NCI-H1105 treated with DMSO at 0.1 percent for 48 hours (cell line): ENCODE measurements around the gene SLC30A7.

ENCODE experiments used
- DNase-seq: peaks from one replicate; lab custom pipeline; 2025; lab: John Stamatoyannopoulos, UW

SLC30A7 gene

DNA sequence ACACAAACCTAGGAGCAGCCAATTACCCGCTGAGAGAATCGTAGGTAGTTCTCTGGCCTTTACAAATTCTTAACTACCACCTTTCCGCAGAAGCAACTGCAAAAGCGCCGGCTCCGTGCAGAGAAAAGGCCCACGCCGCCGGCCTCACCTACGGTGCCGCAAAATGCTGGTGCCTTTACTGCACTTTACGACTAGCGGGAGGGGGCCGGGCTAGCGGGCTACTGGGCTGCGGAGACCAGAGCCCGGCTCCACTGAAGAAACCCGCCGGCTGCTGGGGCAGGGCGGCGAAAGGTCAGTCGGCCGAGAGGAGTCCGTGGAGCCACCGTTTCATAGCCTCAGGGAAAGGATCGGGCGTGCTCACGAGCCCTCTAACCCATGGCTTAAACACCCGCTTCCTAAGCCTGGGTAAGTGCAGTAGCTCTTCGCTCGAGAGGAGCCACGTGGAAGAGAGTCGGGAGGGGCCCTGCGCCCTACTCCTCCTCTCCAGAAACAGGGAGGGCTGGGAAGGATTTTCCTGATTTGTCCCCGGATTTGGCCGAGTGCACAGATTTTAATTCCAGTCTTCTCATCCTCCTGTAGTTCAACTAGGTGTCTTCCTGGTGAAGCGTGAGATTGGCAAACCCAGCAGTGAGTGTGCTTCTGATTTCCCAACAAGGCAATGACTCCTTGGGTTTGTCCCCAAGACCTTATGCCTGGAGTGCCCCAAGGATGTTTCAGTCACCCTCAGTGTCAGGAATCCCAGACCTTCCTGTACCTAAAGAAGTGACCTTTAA lies 130.0 kb downstream of the SLC30A7 start, which contains the start of gene DPH5:
DPH5 (minus strand) TSS at position 128 of the 773 bp plus-strand sequence. CDS start 341 bp downstream, outside the sequence.
- peak; percentile 86 for DNase-seq

DNA sequence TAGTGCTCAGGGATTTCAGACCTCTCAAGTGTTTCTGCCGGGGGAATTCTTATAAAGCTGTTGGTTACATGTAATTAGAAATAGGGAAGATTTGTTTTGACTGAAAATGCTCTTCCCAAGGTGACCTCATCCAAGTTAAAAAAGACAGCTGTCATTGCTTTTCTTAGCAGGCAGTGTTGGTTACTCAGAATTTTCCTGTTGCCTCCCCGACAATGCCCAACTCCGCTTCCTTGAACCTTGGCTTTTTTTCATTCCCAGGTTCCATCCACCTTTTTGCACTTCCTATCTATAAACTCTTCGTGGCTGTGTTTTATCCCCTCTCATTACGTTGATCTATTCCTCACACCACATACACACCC lies 130.5 kb downstream of the SLC30A7 start:
- no peak for DNase-seq

DNA sequence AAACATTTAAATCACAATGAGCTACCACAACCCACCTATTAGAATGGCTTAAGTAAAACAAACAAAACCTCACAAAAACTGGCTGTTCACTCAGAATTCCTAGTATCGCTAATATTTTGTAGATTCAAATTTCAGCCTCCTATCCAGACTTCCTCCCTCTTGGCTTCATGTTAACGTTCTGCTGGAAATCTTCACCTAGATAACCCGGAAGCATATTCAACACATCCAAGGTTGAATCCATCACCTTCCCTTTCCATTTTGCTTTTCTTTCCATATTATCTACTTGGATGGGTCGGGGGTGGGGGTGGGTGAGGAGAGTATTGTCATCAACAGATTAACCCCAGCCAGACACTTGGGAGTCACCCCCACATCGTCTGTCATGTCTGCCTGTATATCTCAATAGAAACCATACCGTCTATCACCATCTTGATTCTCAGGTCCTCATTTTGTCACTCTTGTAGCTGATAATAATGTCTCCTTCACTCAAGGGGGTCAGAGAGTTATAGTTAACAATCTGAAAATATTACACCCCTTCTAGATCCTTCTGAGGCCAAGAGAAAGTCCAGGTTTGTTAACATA lies 131.4 kb downstream of the SLC30A7 start:
- DNase-seq = no peak

DNA sequence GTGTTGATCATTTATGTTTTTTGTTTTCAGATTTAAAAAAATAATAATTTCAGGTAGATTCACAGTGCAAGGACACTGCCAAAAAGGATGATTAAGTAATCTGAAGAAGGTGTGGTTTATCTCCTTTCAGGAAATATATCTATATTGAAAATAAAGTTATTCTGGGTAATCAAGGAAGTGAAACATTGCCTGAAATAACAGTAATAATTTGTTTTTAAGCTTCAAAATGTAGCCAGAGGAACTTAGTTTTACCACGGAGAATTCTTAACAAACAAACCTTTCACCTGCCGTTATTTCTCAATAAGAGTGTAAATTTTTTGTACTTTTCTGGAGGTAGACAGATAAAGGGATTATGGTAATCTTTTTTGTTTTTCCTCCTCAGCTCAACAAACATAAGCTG lies 132.6 kb downstream of the SLC30A7 start:
- DNase-seq = no peak

DNA sequence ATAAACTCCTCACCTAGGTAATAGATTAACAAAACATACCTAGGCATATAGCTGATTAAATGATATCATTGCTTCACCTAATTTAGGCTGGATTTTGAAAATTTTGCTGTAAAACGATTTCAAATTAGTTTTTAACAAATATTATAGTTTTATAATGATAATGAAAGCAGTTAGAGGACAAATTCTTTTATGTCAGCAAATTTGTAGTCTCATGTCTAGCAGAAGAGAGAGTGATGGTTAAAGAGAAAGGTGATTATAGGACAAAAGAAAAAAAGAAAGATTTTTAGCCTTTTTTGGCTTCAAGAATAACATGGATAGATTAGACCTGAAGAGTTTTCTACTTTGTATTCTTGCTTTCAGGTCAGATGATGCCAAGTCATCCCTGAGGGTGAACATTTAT lies 133.3 kb downstream of the SLC30A7 start:
- DNase-seq = no peak

DNA sequence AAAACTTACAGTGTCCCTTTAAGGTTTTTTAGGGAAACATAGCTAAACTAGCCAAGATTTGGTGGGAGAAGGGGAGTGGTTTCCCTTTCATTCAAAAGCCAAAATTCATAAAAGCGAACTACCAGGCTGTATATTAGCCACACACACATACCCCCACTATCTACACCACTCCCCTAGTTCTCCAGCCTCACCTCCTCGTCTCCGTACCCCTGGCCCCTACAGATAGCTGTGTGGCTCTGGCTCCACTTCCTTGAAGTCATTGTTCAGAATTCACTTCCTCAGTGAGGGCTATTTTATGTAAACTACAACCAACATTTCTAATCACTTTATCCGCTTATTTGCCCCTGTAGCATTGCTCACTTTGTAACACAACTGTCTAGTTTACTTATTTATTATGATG lies 135.0 kb downstream of the SLC30A7 start:
- DNase-seq = no peak
